ENCODE data around the gene C3orf52. TPM values are rescaled to one million over a fixed set of nuclear protein-coding genes. Genes with fewer than 3 reads are reported as not detected.

Gene C3orf52
- polyA plus RNA-seq, 1 donor = 5.2 TPM

- DNase-seq (ENCODE audit: low read depth) = no peak
These were observed 31.8 kb downstream of the C3orf52 start for GRCh38 chr3:112117841-112118571.

GRCh38 chr3:112119962-112120836 is 34.0 kb downstream of the C3orf52 start:
- no peak for DNase-seq (ENCODE audit: low read depth)

GRCh38 chr3:112121577-112122547 is 35.7 kb downstream of the C3orf52 start:
- no peak for DNase-seq (ENCODE audit: low read depth)

GRCh38 chr3:112122870-112123269 is 36.7 kb downstream of the C3orf52 start:
- no peak for DNase-seq (ENCODE audit: low read depth)

- no peak for DNase-seq (ENCODE audit: low read depth)
These were observed 37.4 kb downstream of the C3orf52 start for GRCh38 chr3:112123548-112123947.

GRCh38 chr3:112124907-112125607 is 38.9 kb downstream of the C3orf52 start:
- DNase-seq (ENCODE audit: low read depth) = no peak

GRCh38 chr3:112126511-112126911 is 40.3 kb downstream of the C3orf52 start:
- no peak for DNase-seq (ENCODE audit: low read depth)

- no peak for DNase-seq (ENCODE audit: low read depth)
These were observed 41.6 kb downstream of the C3orf52 start for GRCh38 chr3:112127522-112128494.

- peak; percentile 43 for DNase-seq (ENCODE audit: low read depth)
These were observed 42.9 kb downstream of the C3orf52 start for GRCh38 chr3:112128843-112129727.

- DNase-seq (ENCODE audit: low read depth) = no peak
These were observed 43.9 kb downstream of the C3orf52 start for GRCh38 chr3:112129925-112130637.

- DNase-seq (ENCODE audit: low read depth) = no peak
These were observed 44.4 kb downstream of the C3orf52 start for GRCh38 chr3:112130638-112130993.

GRCh38 chr3:112131111-112131510 is 44.9 kb downstream of the C3orf52 start:
- no peak for DNase-seq (ENCODE audit: low read depth)

GRCh38 chr3:112132088-112132487 is 45.9 kb downstream of the C3orf52 start:
- DNase-seq (ENCODE audit: low read depth) = no peak

GRCh38 chr3:112132554-112132953 is 46.4 kb downstream of the C3orf52 start:
- no peak for DNase-seq (ENCODE audit: low read depth)

GRCh38 chr3:112132975-112133448 is 46.8 kb downstream of the C3orf52 start, which contains the start of gene GCSAM:
GCSAM (minus strand) TSS chr3:112133248; CDS start chr3:112133120, 128 bp downstream.
- DNase-seq (ENCODE audit: low read depth) = no peak

- DNase-seq (ENCODE audit: low read depth) = no peak
These were observed 47.6 kb downstream of the C3orf52 start for GRCh38 chr3:112133626-112134334.

Data from forelimb muscle (tissue), 1 donor.